Activated CD8-positive, alpha-beta T cell treated with anti-CD3 and anti-CD28 coated beads, Interleukin-2, amount 10 ng/mL, durations not matched to agents 7 days and 5 days (primary cell): ENCODE measurements around the gene MDFI. TPM values are rescaled to one million over a fixed set of nuclear protein-coding genes. Genes with fewer than 3 reads are reported as not detected.

Experiments used
- ATAC-seq: fragments of 150-1000 bp; cut with Tn5 transposase; one replicate; pipeline ENCODE4 v1.10.0; 2021; ENCODE audit warnings: moderate library complexity
- CTCF ChIA-PET: fragments of 350-600 bp; sonication (Branson Sonifier 250); formaldehyde crosslinking; loops from one replicate; lab custom pipeline; 2021; ENCODE audit warnings: antibody characterized with exemption; lab: Charles Lee
- POLR2A ChIA-PET: fragments of 350-600 bp; sonication (Branson Sonifier 250); formaldehyde crosslinking; loops from one replicate; lab custom pipeline; 2021; ENCODE audit warnings: antibody characterized with exemption; lab: Charles Lee
- DNase-seq: peaks from one replicate; pipeline ENCODE4 v3.0.0-alpha.2; 2020
- H3K27ac Mint-ChIP-seq: one replicate; pipeline ENCODE4 v1.8.0; 2021; ENCODE audit warnings: mild to moderate bottlenecking, mixed read lengths
- H3K27me3 Mint-ChIP-seq: one replicate; pipeline ENCODE4 v1.8.0; 2021; ENCODE audit warnings: low read depth, mixed read lengths
- H3K36me3 Mint-ChIP-seq: one replicate; pipeline ENCODE4 v1.8.0; 2021; ENCODE audit warnings: low read depth, mixed read lengths
- H3K4me1 Mint-ChIP-seq: one replicate; pipeline ENCODE4 v1.8.0; 2021; ENCODE audit warnings: low read depth, mixed read lengths
- H3K4me3 Mint-ChIP-seq: one replicate; pipeline ENCODE4 v1.8.0; 2021; ENCODE audit warnings: mild to moderate bottlenecking, mixed read lengths
- H3K9me3 Mint-ChIP-seq: one replicate; pipeline ENCODE4 v1.8.0; 2022; ENCODE audit warnings: mixed read lengths; ENCODE audit not compliant: insufficient read depth
- total RNA-seq, 2 experiments: library from RNA; stranded (reverse); gene quantifications; one replicate each; pipeline ENCODE4 v1.2.3, GENCODE V29; 2021

The MDFI gene
- total RNA-seq, 2 experiments from 2014 or later: not detected

DNA sequence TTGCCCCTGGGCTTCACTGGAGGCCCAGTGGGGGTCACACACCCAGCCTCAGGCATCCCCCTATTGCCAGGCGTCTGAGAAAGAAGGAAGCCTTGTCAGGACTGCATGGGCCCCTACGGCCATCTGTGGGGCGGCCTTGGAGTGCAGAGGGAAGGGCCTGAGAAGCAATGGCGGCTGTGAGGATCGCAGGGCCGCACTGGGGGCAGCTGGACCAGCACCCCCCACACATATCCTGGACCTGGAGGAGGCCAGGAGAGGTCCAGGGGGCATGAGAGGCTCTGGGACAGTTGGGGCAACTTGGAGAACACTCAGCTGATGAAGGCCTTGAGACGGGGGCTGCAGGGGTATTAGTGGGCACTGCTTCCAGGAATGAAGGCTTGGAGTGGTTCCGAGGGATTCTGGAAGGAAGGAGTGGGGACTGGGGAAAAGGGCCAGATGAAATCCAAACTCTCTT is 16.5 kb downstream of the MDFI start:
- CTCF ChIA-PET: no interaction called here
- Mint-ChIP-seq H3K27ac (no peak overlapping the region), H3K27me3 (no peaks in the 10 kb centered on the region), H3K4me3 (no peak overlapping the region), H3K4me1 (no peaks in the 10 kb centered on the region), H3K9me3 (no peaks in the 10 kb centered on the region), H3K36me3 (no peaks in the 10 kb centered on the region)
- no peak for ATAC-seq
- DNase-seq: no peak
- POLR2A ChIA-PET: no interaction called here

DNA sequence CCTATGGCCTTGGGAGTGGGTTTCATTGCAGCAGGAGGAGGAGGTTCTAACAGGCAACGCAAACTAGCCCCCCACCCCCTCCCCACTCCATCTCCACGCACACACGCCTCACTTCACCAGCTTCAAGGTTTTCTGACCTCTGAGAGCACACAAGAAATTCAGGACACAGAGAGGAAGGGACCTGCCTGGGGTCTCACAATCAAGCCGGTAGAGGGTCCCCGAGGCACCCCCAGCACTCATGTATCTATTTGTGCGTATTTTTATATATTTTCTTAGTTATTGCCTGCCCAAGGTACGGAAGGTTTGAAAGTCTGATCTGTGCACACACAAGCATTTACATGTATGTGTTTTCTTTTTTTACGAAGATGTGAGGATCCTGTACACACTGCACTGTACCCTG is 16.9 kb downstream of the MDFI start:
- Mint-ChIP-seq H3K9me3 (no peaks in the 10 kb centered on the region), H3K4me3 (no peak overlapping the region), H3K36me3 (no peaks in the 10 kb centered on the region), H3K27ac (no peak overlapping the region), H3K4me1 (no peaks in the 10 kb centered on the region), H3K27me3 (no peaks in the 10 kb centered on the region)
- no peak for DNase-seq
- no peak for ATAC-seq
- POLR2A ChIA-PET: no interaction called here
- CTCF ChIA-PET: no interaction called here

GRCh38 chr6:41655646-41656001 is 17.4 kb downstream of the MDFI start:
- ChIA-PET POLR2A (no interaction called here), CTCF (no interaction called here)
- no peak overlapping the region for H3K4me3 Mint-ChIP-seq
- no peaks in the 10 kb centered on the region for H3K4me1 Mint-ChIP-seq
- H3K36me3 Mint-ChIP-seq: no peaks in the 10 kb centered on the region
- DNase-seq (no peak), ATAC-seq (no peak)
- no peaks in the 10 kb centered on the region for H3K9me3 Mint-ChIP-seq
- H3K27ac Mint-ChIP-seq: no peak overlapping the region
- H3K27me3 Mint-ChIP-seq: peaks cover under 1% of the 10 kb centered on the region

- Mint-ChIP-seq H3K9me3 (no peaks in the 10 kb centered on the region), H3K36me3 (no peaks in the 10 kb centered on the region), H3K27me3 (peaks cover 3% of the 10 kb centered on the region), H3K4me1 (no peaks in the 10 kb centered on the region), H3K27ac (no peak overlapping the region), H3K4me3 (no peak overlapping the region)
- ChIA-PET CTCF (no interaction called here), POLR2A (no interaction called here)
- no peak for DNase-seq
- no peak for ATAC-seq
These were observed 17.9 kb downstream of the MDFI start for GRCh38 chr6:41656002-41656691.

DNA sequence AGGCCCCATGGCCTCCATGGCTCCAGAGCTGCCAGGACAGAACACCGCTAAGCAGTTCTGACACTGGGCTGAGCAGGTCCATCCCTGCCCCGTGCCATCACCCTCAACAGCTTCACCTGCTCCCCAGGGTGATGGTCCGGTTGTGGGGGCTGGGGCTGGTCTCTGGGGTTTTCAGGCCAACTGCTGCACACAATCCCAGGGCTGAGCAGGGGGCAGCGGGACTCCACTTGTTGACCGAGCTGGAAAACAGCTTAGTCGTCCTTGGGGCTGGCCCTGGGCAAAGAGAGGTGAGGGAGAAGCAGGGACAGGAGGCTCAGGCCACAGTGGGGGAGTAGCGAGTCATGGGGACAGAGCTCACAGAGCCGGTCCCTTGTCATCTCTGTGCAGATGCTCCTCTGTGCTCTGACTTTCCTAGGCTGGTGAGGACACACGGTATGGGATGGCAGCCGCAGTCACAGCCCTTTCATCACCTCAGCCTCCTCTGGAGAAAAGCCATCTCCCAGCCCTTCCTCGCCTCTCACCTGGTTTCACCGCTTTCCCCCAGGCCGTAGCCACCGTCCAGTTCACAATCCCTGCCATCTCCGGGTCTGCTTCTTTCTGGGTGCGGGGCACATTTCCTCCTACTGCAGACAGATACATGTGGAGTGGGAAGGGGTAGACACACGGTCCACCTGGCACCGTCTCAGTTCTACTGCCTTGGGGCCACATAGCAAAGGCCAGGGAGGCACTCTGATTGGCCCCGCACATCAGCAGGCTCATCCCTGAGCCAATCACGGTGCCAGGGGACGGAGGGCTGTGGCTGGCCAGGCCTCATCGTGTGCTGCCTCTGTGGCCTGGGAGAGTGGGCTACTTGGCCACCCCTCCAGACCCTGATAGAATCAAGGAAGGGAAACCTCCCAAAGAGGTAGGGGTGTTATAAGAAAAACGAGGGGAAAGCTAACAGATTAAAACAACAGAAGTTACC is 19.1 kb downstream of the MDFI start:
- ATAC-seq: no peak

DNA sequence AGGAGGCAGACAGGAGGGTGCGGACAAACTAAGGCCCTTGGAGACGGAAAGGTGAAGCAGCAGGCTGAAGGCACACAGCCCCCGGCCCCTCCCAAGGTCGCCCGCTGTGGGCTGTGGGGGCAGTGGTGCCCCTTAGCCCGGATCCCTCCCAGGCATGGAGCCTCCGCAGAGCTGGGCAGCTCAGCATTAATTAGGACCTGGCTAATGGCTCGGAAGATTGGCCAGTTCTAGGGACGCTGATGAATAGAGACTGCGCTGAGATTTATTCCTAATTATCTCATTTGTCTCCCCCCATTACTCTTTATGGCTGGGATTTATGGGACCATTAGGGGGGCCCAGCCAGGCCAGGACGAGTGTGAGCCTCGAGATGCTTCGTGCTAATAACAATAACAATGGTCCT is 20.4 kb downstream of the MDFI start:
- Mint-ChIP-seq H3K27me3 (peaks cover 22% of the 10 kb centered on the region), H3K36me3 (no peaks in the 10 kb centered on the region), H3K4me1 (no peaks in the 10 kb centered on the region), H3K9me3 (no peaks in the 10 kb centered on the region), H3K27ac (no peak overlapping the region), H3K4me3 (no peak overlapping the region)
- ATAC-seq (no peak), DNase-seq (no peak)
- ChIA-PET CTCF (no interaction called here), POLR2A (no interaction called here)

More for the DNA sequence above, 19.1 kb downstream of the MDFI start:
- no peak overlapping the region for H3K27ac Mint-ChIP-seq
- no peaks in the 10 kb centered on the region for H3K4me1 Mint-ChIP-seq
- no peak for DNase-seq
- H3K9me3 Mint-ChIP-seq: no peaks in the 10 kb centered on the region
- ChIA-PET POLR2A (no interaction called here), CTCF (no interaction called here)
- H3K27me3 Mint-ChIP-seq: peaks cover 12% of the 10 kb centered on the region
- no peaks in the 10 kb centered on the region for H3K36me3 Mint-ChIP-seq
- no peak overlapping the region for H3K4me3 Mint-ChIP-seq

DNA sequence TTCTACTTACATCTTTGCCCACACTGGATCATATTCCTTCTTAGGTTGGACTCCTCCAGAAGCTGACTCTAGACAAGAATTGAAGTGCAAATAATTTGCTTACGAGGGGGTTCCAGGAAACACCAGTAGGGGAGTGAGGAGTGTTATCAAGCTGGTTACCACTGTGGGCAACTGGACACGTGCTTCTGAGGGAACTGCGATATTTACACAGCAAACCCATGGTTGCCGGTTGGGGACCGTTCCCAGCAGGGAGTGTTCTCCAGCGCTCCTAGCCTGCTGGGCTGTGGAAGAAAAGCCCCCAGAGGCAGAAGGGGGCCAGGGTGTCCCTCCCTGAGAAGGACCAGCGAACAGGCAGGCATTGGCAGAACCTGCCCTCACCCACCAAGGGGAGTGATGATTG is 21.7 kb downstream of the MDFI start:
- no peaks in the 10 kb centered on the region for H3K9me3 Mint-ChIP-seq
- no peak for ATAC-seq
- H3K4me3 Mint-ChIP-seq: no peak overlapping the region
- no peak overlapping the region for H3K27ac Mint-ChIP-seq
- H3K4me1 Mint-ChIP-seq: no peaks in the 10 kb centered on the region
- ChIA-PET CTCF (no interaction called here), POLR2A (no interaction called here)
- DNase-seq: no peak
- no peaks in the 10 kb centered on the region for H3K36me3 Mint-ChIP-seq
- peaks cover 25% of the 10 kb centered on the region for H3K27me3 Mint-ChIP-seq

DNA sequence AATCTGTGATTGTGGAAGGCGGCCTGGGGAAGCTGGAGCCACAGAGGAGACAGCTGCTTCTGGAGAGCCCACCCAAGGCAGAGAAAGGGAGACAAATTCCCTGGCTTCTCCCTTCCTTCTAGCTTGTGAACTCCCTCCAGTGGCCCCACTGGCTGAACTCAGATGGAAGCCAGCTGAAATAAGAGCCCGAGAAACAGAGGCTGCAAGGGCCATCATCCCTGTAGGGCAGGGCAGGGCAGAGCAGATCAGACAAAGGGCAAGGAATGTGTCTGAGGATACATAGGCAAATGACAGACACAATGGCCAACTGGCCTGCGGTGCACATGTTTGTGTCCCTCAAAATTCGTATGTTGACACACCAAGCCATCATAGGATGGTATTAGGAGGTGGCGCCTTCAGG is 25.3 kb downstream of the MDFI start:
- H3K4me3 Mint-ChIP-seq: no peak overlapping the region
- CTCF ChIA-PET: interaction anchor here (2.6 kb wide), 1 partner anchor 20 kb away, joined by 7 read pairs; no protein-coding TSS in a partner anchor
- POLR2A ChIA-PET: no interaction called here
- H3K27ac Mint-ChIP-seq: no peak overlapping the region
- peaks cover 41% of the 10 kb centered on the region for H3K27me3 Mint-ChIP-seq
- ATAC-seq (no peak), DNase-seq (no peak)
- no peaks in the 10 kb centered on the region for H3K36me3 Mint-ChIP-seq
- H3K4me1 Mint-ChIP-seq: peaks cover 2% of the 10 kb centered on the region
- H3K9me3 Mint-ChIP-seq: no peaks in the 10 kb centered on the region

- no peak overlapping the region for H3K27ac Mint-ChIP-seq
- H3K36me3 Mint-ChIP-seq: no peaks in the 10 kb centered on the region
- ATAC-seq (no peak), DNase-seq (no peak)
- ChIA-PET POLR2A (no interaction called here), CTCF (no interaction called here)
- no peak overlapping the region for H3K4me3 Mint-ChIP-seq
- peaks cover 43% of the 10 kb centered on the region for H3K27me3 Mint-ChIP-seq
- no peaks in the 10 kb centered on the region for H3K9me3 Mint-ChIP-seq
- peaks cover 2% of the 10 kb centered on the region for H3K4me1 Mint-ChIP-seq
These were observed 26.0 kb downstream of the MDFI start for GRCh38 chr6:41664271-41664670.

DNA sequence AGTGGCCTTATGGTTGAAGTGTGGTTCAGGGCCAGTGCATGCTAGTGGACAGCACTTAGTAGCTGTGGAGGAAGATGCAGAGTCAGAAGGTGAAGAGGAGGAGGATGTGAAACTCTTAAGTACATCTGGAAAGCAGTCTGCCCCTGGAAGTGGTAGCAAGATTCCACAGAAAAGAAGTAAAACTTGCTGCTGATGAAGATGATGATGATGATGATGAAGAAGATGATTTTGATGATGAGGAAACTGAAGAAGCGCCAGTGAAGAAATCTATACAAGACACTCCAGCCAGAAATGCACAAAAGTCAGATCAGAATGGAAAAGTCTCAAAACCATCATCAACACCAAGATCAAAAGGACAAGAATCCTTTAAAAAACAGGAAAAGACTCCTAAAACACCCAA is 28.9 kb downstream of the MDFI start:
- H3K9me3 Mint-ChIP-seq: no peaks in the 10 kb centered on the region
- DNase-seq (no peak), ATAC-seq (no peak)
- H3K36me3 Mint-ChIP-seq: no peaks in the 10 kb centered on the region
- ChIA-PET CTCF (no interaction called here), POLR2A (no interaction called here)
- peaks cover 43% of the 10 kb centered on the region for H3K27me3 Mint-ChIP-seq
- H3K4me3 Mint-ChIP-seq: no peak overlapping the region
- peaks cover 2% of the 10 kb centered on the region for H3K4me1 Mint-ChIP-seq
- no peak overlapping the region for H3K27ac Mint-ChIP-seq

DNA sequence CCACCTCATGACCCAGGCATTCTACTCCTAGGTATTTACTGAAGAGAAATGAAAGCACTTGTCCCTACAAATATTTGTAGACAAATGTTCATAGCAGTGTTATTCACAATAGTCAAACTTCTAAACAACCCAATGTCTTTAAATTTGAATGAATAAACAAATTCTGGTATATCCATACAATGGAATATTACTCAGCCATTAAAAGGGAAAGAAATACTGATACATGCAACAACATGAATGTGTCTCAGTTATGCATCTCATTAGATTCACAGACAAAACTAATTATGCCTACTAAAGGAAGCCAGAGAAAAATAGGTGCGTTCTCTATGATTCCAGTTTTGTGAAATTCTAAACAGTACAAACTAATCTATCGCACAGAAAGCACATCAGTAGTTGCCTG is 30.7 kb downstream of the MDFI start:
- no peak overlapping the region for H3K4me3 Mint-ChIP-seq
- H3K27me3 Mint-ChIP-seq: peaks cover 29% of the 10 kb centered on the region
- peaks cover 2% of the 10 kb centered on the region for H3K4me1 Mint-ChIP-seq
- H3K36me3 Mint-ChIP-seq: no peaks in the 10 kb centered on the region
- DNase-seq: no peak
- POLR2A ChIA-PET: no interaction called here
- no peak overlapping the region for H3K27ac Mint-ChIP-seq
- no peaks in the 10 kb centered on the region for H3K9me3 Mint-ChIP-seq
- CTCF ChIA-PET: no interaction called here
- ATAC-seq: no peak

DNA sequence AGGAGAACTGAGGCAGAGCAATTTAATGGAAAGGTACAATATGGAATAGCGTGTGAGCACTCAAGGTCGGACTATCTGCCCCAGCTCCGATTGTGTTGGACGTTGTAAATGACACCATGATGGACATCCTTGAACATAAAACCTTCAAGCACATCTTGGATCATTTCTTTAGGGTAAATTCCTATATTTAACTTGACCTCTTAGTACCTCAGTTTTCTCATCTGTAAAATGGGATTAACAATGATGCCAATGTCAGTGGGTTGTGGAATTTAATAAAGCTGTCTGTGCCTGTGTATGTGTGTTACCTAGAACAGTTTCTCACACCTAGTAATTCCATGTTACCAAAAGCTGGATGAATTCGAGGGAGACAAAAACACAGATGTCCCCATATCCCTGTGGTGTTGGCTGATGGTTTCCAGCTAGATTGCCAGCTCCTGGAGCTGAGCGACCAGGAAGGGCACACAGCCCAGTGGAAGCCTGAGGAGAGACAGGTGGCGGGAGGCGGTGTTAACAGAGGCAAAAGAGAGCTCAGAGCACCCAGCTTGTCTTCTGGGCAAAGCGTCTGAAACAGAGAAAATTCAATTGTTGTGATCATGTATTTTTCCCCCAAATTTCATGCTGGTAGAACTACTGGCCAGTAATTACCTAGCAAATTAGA is 32.6 kb downstream of the MDFI start:
- no peaks in the 10 kb centered on the region for H3K9me3 Mint-ChIP-seq
- ChIA-PET POLR2A (interaction anchor here (0.7 kb wide), 1 partner anchor 38 kb away, joined by 3 read pairs; no protein-coding TSS in a partner anchor), CTCF (interaction anchor here (1.4 to 2.0 kb wide), 2 partner anchors 12 to 68 kb away, joined by 3 to 5 read pairs; no protein-coding TSS in a partner anchor)
- H3K4me3 Mint-ChIP-seq: no peak overlapping the region
- ATAC-seq (no peak), DNase-seq (no peak)
- H3K36me3 Mint-ChIP-seq: no peaks in the 10 kb centered on the region
- H3K27ac Mint-ChIP-seq: no peak overlapping the region
- peaks cover 26% of the 10 kb centered on the region for H3K27me3 Mint-ChIP-seq
- peaks cover 2% of the 10 kb centered on the region for H3K4me1 Mint-ChIP-seq
